OCI-LY1 (cell line): ENCODE results near the gene S100A14.

Experiments
- CTCF ChIP-seq: fragments of 200-600 bp; sonication (generic), shearing (Covaris generic); IDR thresholded peaks from 2 replicates; pipeline ENCODE4 v1.5.1; 2017; ENCODE audit warnings: mild to moderate bottlenecking, antibody characterized with exemption, low read length, moderate library complexity, mixed read lengths
- EZH2 ChIP-seq: fragments of 200-600 bp; sonication (generic), shearing (Covaris generic); IDR thresholded peaks from 2 replicates; pipeline ENCODE4 v1.8.0; 2017; ENCODE audit warnings: borderline replicate concordance, mixed run types, mild to moderate bottlenecking, antibody characterized with exemption, low read length, moderate library complexity, mixed read lengths

- no peak for TF ChIP-seq CTCF
- no peak for TF ChIP-seq EZH2
These were observed 27.6 kb downstream of the S100A14 start for GRCh38 chr1:153588482-153588881.
